GM18867 (cell line): ENCODE data around the gene LRRC8E.
"Not testable (repeated sequence)": the region's sequence is repeated elsewhere in the genome, so short reads cannot be mapped to it uniquely, and the experiment has no call there.

ENCODE experiments used
- ATAC-seq: cut with Tn5 transposase; IDR thresholded peaks from one replicate; pipeline ENCODE4 v1.9.1; 2021; ENCODE audit warnings: mild to moderate bottlenecking, moderate library complexity; ENCODE audit not compliant: unreplicated experiment

The LRRC8E gene

GRCh38 chr19:7907122-7907521 lies 18.8 kb downstream of the LRRC8E start:
- ATAC-seq = no peak

GRCh38 chr19:7907544-7907943 lies 19.2 kb downstream of the LRRC8E start:
- no peak for ATAC-seq

GRCh38 chr19:7908078-7908699 lies 19.9 kb downstream of the LRRC8E start:
- ATAC-seq = no peak

GRCh38 chr19:7908742-7909461 lies 20.6 kb downstream of the LRRC8E start:
- ATAC-seq = no peak

- ATAC-seq = no peak
Observed at GRCh38 chr19:7909471-7910067, 21.3 kb downstream of the LRRC8E start.

- ATAC-seq = no peak
Observed at GRCh38 chr19:7910321-7911161, 22.2 kb downstream of the LRRC8E start.

- ATAC-seq = no peak
Observed at GRCh38 chr19:7911508-7912143, 23.3 kb downstream of the LRRC8E start.

- no peak for ATAC-seq
Observed at GRCh38 chr19:7912144-7912696, 23.9 kb downstream of the LRRC8E start.

- ATAC-seq = no peak
Observed at GRCh38 chr19:7912697-7913564, 24.6 kb downstream of the LRRC8E start.

GRCh38 chr19:7913652-7914051 lies 25.3 kb downstream of the LRRC8E start:
- no peak for ATAC-seq

GRCh38 chr19:7914099-7914498 lies 25.8 kb downstream of the LRRC8E start:
- ATAC-seq = no peak

GRCh38 chr19:7914598-7915045 lies 26.3 kb downstream of the LRRC8E start, which contains the start of gene TGFBR3L:
TGFBR3L (plus strand) TSS chr19:7914830.
- ATAC-seq = no peak

GRCh38 chr19:7915250-7916102 lies 27.2 kb downstream of the LRRC8E start:
- no peak for ATAC-seq

GRCh38 chr19:7916103-7916954 lies 28.0 kb downstream of the LRRC8E start:
- ATAC-seq = no peak

GRCh38 chr19:7916955-7917266 lies 28.6 kb downstream of the LRRC8E start:
- no peak for ATAC-seq

- no peak for ATAC-seq
Observed at GRCh38 chr19:7917267-7918061, 29.2 kb downstream of the LRRC8E start.

GRCh38 chr19:7918062-7918614 lies 29.8 kb downstream of the LRRC8E start:
- not testable (repeated sequence) for ATAC-seq
